Activated B cell treated with CpG ODN at 0.5 μM for 24 hours (primary cell): ENCODE measurements around the gene SCML1. TPM values are rescaled to one million over a fixed set of nuclear protein-coding genes. Genes with fewer than 3 reads are reported as not detected.

ENCODE experiments used
- ATAC-seq: fragments of 200-7000 bp; cut with Tn5 transposase; one replicate; pipeline ENCODE4 v1.10.0; 2021; ENCODE audit warnings: low read depth, mild to moderate bottlenecking, moderate library complexity
- CTCF ChIA-PET: fragments of 350-600 bp; sonication (Branson Sonifier 250); formaldehyde crosslinking; loops from one replicate; lab custom pipeline; 2021; ENCODE audit warnings: antibody characterized with exemption; lab: Charles Lee
- POLR2A ChIA-PET: fragments of 350-600 bp; sonication (Branson Sonifier 250); formaldehyde crosslinking; loops from one replicate; lab custom pipeline; 2021; ENCODE audit warnings: antibody characterized with exemption; lab: Charles Lee
- DNase-seq: peaks from one replicate; pipeline ENCODE4 v3.0.0; 2022
- H3K27ac Mint-ChIP-seq: one replicate; pipeline ENCODE4 v1.8.0; 2020; ENCODE audit warnings: mixed read lengths
- H3K27me3 Mint-ChIP-seq: one replicate; pipeline ENCODE4 v1.8.0; 2021; ENCODE audit warnings: mixed read lengths
- H3K36me3 Mint-ChIP-seq: one replicate; pipeline ENCODE4 v1.8.0; 2021; ENCODE audit warnings: low read depth, mixed read lengths
- H3K4me1 Mint-ChIP-seq: one replicate; pipeline ENCODE4 v1.8.0; 2021; ENCODE audit warnings: mixed read lengths
- H3K4me3 Mint-ChIP-seq: one replicate; pipeline ENCODE4 v1.8.0; 2020; ENCODE audit warnings: mild to moderate bottlenecking, mixed read lengths
- H3K9me3 Mint-ChIP-seq: one replicate; pipeline ENCODE4 v1.8.0; 2020; ENCODE audit warnings: mixed read lengths
- CTCF ChIP-seq: fragments of 200-600 bp; IDR thresholded peaks from one replicate; pipeline ENCODE4 v1.8.0; 2022; ENCODE audit warnings: antibody characterized with exemption, mild to moderate bottlenecking
- intact Hi-C: fragments of 100-400 bp; cut with micrococcal nuclease; formaldehyde crosslinking; loops from one replicate; pipeline ENCODE4 v1.15.1; 2024
- total RNA-seq: library from RNA; stranded (reverse); gene quantifications from 2 replicates; pipeline ENCODE4 v1.2.3, GENCODE V29; 2022

The SCML1 gene
- total RNA-seq, 1 donor from 2014 or later = 6.5 TPM

DNA sequence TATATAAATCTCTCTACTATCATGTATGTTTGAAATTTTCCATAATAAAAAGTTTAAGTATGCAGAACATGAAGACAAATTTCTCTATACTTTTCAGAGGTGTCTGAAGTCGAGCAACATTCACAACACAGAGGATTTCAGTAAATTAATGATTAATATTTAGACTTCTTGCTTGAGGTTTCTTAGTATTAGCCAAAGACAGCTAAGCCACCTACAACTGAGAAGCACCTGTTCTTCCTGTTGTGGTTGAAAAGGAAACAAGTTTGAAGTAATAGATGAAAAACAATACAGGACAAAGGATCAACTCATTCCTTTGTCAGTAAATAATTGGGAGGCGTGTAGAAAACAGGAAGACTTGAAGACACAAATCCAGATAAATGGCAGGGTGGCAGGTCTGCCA, 21.1 kb downstream of the SCML1 start:
- ChIA-PET POLR2A (no interaction called here), CTCF (no interaction called here)
- Mint-ChIP-seq H3K4me3 (no peak overlapping the region), H3K9me3 (no peaks in the 10 kb centered on the region), H3K27ac (no peak overlapping the region), H3K36me3 (no peaks in the 10 kb centered on the region), H3K27me3 (no peaks in the 10 kb centered on the region), H3K4me1 (no peaks in the 10 kb centered on the region)
- TF ChIP-seq CTCF = no peak
- intact Hi-C loops = no loop called here
- no peak for ATAC-seq
- no peak for DNase-seq

GRCh38 chrX:17759990-17760389, 22.7 kb downstream of the SCML1 start:
- ChIA-PET CTCF (no interaction called here), POLR2A (no interaction called here)
- Mint-ChIP-seq H3K4me3 (no peak overlapping the region), H3K4me1 (no peaks in the 10 kb centered on the region), H3K27ac (no peak overlapping the region), H3K9me3 (no peaks in the 10 kb centered on the region), H3K27me3 (no peaks in the 10 kb centered on the region), H3K36me3 (no peaks in the 10 kb centered on the region)
- ATAC-seq = no peak
- intact Hi-C loops = no loop called here
- no peak for TF ChIP-seq CTCF
- DNase-seq = no peak

- DNase-seq = no peak
- no peaks in the 10 kb centered on the region for H3K36me3 Mint-ChIP-seq
- CTCF ChIA-PET = no interaction called here
- no peak overlapping the region for H3K27ac Mint-ChIP-seq
- intact Hi-C loops = no loop called here
- POLR2A ChIA-PET = no interaction called here
- H3K4me1 Mint-ChIP-seq = no peaks in the 10 kb centered on the region
- H3K27me3 Mint-ChIP-seq = no peaks in the 10 kb centered on the region
- no peak overlapping the region for H3K4me3 Mint-ChIP-seq
- no peak for TF ChIP-seq CTCF
- ATAC-seq = no peak
- no peaks in the 10 kb centered on the region for H3K9me3 Mint-ChIP-seq
Observed at GRCh38 chrX:17767734-17768133, 30.4 kb downstream of the SCML1 start.

DNA sequence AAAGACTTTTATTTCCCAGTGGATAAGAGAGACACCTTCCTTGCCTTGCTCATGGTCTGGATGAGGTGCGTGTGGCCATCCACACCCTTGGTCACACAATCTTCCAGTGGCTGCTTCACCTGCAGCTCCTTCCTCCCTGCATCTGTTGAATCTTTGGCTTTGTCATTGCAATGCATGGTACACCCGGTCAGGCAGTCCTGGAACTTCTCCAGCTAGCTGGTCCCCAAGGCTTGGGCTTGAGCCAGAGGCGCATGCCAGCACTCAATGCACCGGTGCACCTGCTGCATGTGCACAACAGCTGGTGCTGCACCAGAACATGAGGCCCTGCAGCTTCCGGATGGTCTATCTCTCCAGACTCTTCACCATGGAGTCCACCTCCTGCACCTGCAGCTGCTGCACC, 31.7 kb downstream of the SCML1 start:
- no peak for TF ChIP-seq CTCF
- Mint-ChIP-seq H3K36me3 (no peaks in the 10 kb centered on the region), H3K27me3 (no peaks in the 10 kb centered on the region), H3K4me1 (no peaks in the 10 kb centered on the region), H3K27ac (no peak overlapping the region), H3K9me3 (no peaks in the 10 kb centered on the region), H3K4me3 (no peak overlapping the region)
- DNase-seq = no peak
- intact Hi-C loops = no loop called here
- ATAC-seq = no peak
- POLR2A ChIA-PET = no interaction called here
- CTCF ChIA-PET = no interaction called here

DNA sequence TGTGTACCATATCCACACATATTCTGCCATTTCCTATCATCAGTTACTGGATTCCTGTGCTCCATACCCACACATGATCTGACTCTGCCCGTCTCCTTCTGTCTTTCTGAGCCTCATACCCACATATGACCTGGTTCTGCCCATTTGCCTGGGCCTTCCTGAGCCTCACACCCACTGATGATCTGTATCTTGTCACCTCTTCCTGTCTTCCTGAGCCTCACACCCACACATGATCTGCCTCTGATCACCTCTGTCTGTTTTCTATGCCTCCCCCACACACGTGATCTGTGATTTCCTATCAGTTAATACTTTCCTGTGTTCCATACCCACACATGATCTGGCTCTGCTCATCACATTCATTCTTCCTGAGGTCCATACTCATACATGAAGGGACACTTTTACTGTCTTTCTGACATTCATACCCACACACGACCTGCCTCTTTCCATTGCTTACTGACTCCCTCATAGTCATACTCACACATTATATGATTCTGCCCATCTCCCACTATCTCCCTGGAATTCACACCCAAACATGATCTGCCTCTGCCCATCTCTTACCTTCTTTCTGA, 32.5 kb downstream of the SCML1 start:
- no peak for TF ChIP-seq CTCF
- Mint-ChIP-seq H3K9me3 (no peaks in the 10 kb centered on the region), H3K4me1 (no peaks in the 10 kb centered on the region), H3K36me3 (no peaks in the 10 kb centered on the region), H3K4me3 (no peak overlapping the region), H3K27me3 (no peaks in the 10 kb centered on the region), H3K27ac (no peak overlapping the region)
- POLR2A ChIA-PET = no interaction called here
- no peak for DNase-seq
- CTCF ChIA-PET = no interaction called here
- intact Hi-C loops = no loop called here
- no peak for ATAC-seq
